ENCODE measurements around the gene NTM.

- TF ChIP-seq EZH2 (IDR thresholded peaks at IDR 0.05; ENCODE audit: borderline replicate concordance): no peak
- TF ChIP-seq, protein P1, sequence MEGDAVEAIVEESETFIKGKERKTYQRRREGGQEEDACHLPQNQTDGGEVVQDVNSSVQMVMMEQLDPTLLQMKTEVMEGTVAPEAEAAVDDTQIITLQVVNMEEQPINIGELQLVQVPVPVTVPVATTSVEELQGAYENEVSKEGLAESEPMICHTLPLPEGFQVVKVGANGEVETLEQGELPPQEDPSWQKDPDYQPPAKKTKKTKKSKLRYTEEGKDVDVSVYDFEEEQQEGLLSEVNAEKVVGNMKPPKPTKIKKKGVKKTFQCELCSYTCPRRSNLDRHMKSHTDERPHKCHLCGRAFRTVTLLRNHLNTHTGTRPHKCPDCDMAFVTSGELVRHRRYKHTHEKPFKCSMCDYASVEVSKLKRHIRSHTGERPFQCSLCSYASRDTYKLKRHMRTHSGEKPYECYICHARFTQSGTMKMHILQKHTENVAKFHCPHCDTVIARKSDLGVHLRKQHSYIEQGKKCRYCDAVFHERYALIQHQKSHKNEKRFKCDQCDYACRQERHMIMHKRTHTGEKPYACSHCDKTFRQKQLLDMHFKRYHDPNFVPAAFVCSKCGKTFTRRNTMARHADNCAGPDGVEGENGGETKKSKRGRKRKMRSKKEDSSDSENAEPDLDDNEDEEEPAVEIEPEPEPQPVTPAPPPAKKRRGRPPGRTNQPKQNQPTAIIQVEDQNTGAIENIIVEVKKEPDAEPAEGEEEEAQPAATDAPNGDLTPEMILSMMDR (IDR thresholded peaks at IDR 0.05; ENCODE audit: poor library complexity): no peak
- TF ChIP-seq EZH2phosphoT487 (IDR thresholded peaks at IDR 0.05; ENCODE audit: low read depth, severe bottlenecking, unreplicated experiment): no peak
These were observed 322.5 kb downstream of the NTM start for GRCh38 chr11:131692961-131693360.

Measured in hepatocyte (in vitro differentiated cells).